ENCODE data around the gene CNTNAP5. TPM values are rescaled to one million over a fixed set of nuclear protein-coding genes. Genes with fewer than 3 reads are reported as not detected.

The CNTNAP5 gene
- total and polyA plus RNA-seq, 2 of the 13 experiments (the other 11 are each of a cell fraction or from before 2014, with no cell fraction given), result not detected

DNA sequence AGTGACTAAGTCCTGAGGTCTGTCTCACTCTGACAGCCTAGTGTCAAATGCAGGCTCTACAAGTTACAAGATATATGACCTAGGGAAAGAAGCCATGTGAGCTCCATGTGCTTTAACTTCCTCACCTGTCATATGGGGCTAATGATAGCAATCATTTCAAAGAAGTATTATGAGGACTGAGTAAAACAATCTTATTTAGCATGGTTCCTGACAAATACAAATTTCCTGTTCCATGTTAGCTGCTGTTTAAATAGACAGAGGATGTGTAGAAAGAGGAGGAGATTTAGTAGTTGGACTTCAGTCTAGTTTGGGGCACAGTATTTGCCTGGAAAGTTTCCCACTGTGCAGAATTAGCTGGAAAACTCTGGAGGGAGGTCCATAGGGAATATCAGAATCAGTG, 545.8 kb downstream of the CNTNAP5 start (continued):
- no peak for TF ChIP-seq AGO2 (optimal IDR thresholded peaks at IDR 0.05; ENCODE audit: low read depth, low read length)
- no peak for TF ChIP-seq ZNF564 (CRISPR knock-in tag; IDR thresholded peaks at IDR 0.05)
- no peak for TF ChIP-seq ZNF883 (CRISPR knock-in tag; IDR thresholded peaks at IDR 0.05; ENCODE audit: not compliant biosample characterization)
- TF ChIP-seq, protein P1, sequence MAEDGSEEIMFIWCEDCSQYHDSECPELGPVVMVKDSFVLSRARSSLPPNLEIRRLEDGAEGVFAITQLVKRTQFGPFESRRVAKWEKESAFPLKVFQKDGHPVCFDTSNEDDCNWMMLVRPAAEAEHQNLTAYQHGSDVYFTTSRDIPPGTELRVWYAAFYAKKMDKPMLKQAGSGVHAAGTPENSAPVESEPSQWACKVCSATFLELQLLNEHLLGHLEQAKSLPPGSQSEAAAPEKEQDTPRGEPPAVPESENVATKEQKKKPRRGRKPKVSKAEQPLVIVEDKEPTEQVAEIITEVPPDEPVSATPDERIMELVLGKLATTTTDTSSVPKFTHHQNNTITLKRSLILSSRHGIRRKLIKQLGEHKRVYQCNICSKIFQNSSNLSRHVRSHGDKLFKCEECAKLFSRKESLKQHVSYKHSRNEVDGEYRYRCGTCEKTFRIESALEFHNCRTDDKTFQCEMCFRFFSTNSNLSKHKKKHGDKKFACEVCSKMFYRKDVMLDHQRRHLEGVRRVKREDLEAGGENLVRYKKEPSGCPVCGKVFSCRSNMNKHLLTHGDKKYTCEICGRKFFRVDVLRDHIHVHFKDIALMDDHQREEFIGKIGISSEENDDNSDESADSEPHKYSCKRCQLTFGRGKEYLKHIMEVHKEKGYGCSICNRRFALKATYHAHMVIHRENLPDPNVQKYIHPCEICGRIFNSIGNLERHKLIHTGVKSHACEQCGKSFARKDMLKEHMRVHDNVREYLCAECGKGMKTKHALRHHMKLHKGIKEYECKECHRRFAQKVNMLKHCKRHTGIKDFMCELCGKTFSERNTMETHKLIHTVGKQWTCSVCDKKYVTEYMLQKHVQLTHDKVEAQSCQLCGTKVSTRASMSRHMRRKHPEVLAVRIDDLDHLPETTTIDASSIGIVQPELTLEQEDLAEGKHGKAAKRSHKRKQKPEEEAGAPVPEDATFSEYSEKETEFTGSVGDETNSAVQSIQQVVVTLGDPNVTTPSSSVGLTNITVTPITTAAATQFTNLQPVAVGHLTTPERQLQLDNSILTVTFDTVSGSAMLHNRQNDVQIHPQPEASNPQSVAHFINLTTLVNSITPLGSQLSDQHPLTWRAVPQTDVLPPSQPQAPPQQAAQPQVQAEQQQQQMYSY (CRISPR knock-in tag; IDR thresholded peaks at IDR 0.05), result peak; percentile 36; the same call in 1 of the 2 replicates
- no peak for TF ChIP-seq HOXA9 (CRISPR knock-in tag; IDR thresholded peaks at IDR 0.05; ENCODE audit: borderline replicate concordance)
- peak; percentile 24; the same call in 1 of the 2 replicates for TF ChIP-seq ZNF652 (CRISPR knock-in tag; IDR thresholded peaks at IDR 0.05; ENCODE audit: borderline replicate concordance, low read depth)
- TF ChIP-seq, protein P2, sequence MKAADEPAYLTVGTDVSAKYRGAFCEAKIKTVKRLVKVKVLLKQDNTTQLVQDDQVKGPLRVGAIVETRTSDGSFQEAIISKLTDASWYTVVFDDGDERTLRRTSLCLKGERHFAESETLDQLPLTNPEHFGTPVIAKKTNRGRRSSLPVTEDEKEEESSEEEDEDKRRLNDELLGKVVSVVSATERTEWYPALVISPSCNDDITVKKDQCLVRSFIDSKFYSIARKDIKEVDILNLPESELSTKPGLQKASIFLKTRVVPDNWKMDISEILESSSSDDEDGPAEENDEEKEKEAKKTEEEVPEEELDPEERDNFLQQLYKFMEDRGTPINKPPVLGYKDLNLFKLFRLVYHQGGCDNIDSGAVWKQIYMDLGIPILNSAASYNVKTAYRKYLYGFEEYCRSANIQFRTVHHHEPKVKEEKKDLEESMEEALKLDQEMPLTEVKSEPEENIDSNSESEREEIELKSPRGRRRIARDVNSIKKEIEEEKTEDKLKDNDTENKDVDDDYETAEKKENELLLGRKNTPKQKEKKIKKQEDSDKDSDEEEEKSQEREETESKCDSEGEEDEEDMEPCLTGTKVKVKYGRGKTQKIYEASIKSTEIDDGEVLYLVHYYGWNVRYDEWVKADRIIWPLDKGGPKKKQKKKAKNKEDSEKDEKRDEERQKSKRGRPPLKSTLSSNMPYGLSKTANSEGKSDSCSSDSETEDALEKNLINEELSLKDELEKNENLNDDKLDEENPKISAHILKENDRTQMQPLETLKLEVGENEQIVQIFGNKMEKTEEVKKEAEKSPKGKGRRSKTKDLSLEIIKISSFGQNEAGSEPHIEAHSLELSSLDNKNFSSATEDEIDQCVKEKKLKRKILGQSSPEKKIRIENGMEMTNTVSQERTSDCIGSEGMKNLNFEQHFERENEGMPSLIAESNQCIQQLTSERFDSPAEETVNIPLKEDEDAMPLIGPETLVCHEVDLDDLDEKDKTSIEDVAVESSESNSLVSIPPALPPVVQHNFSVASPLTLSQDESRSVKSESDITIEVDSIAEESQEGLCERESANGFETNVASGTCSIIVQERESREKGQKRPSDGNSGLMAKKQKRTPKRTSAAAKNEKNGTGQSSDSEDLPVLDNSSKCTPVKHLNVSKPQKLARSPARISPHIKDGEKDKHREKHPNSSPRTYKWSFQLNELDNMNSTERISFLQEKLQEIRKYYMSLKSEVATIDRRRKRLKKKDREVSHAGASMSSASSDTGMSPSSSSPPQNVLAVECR (CRISPR knock-in tag; IDR thresholded peaks at IDR 0.05; ENCODE audit: borderline replicate concordance), result peak; percentile 32; the same call in 1 of the 2 replicates
- TF ChIP-seq, protein P3, sequence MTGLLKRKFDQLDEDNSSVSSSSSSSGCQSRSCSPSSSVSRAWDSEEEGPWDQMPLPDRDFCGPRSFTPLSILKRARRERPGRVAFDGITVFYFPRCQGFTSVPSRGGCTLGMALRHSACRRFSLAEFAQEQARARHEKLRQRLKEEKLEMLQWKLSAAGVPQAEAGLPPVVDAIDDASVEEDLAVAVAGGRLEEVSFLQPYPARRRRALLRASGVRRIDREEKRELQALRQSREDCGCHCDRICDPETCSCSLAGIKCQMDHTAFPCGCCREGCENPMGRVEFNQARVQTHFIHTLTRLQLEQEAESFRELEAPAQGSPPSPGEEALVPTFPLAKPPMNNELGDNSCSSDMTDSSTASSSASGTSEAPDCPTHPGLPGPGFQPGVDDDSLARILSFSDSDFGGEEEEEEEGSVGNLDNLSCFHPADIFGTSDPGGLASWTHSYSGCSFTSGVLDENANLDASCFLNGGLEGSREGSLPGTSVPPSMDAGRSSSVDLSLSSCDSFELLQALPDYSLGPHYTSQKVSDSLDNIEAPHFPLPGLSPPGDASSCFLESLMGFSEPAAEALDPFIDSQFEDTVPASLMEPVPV (CRISPR knock-in tag; IDR thresholded peaks at IDR 0.05), result no peak
- TF ChIP-seq, protein P4, sequence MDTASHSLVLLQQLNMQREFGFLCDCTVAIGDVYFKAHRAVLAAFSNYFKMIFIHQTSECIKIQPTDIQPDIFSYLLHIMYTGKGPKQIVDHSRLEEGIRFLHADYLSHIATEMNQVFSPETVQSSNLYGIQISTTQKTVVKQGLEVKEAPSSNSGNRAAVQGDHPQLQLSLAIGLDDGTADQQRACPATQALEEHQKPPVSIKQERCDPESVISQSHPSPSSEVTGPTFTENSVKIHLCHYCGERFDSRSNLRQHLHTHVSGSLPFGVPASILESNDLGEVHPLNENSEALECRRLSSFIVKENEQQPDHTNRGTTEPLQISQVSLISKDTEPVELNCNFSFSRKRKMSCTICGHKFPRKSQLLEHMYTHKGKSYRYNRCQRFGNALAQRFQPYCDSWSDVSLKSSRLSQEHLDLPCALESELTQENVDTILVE (CRISPR knock-in tag; IDR thresholded peaks at IDR 0.05), result peak; percentile 75; the same call in 1 of the 2 replicates
- no peak for TF ChIP-seq ZNF747 (CRISPR knock-in tag; IDR thresholded peaks at IDR 0.05; ENCODE audit: borderline replicate concordance)
- no peak; the same call in 1 of the 2 replicates for TF ChIP-seq MBD4 (IDR thresholded peaks at IDR 0.05; ENCODE audit: borderline replicate concordance, low read length)
- TF ChIP-seq PCBP1 (IDR thresholded peaks at IDR 0.05; ENCODE audit: borderline replicate concordance, low read depth, low read length), result no peak
- TF ChIP-seq ZSCAN21 (CRISPR knock-in tag; IDR thresholded peaks at IDR 0.05; ENCODE audit: borderline replicate concordance), result 0 out of 2 replicates have a peak, but pooled peaks have one; percentile 34
- TF ChIP-seq KLF9 (CRISPR knock-in tag; IDR thresholded peaks at IDR 0.05; ENCODE audit: low read depth), result no peak
- TF ChIP-seq, protein P5, sequence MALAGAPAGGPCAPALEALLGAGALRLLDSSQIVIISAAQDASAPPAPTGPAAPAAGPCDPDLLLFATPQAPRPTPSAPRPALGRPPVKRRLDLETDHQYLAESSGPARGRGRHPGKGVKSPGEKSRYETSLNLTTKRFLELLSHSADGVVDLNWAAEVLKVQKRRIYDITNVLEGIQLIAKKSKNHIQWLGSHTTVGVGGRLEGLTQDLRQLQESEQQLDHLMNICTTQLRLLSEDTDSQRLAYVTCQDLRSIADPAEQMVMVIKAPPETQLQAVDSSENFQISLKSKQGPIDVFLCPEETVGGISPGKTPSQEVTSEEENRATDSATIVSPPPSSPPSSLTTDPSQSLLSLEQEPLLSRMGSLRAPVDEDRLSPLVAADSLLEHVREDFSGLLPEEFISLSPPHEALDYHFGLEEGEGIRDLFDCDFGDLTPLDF (CRISPR knock-in tag; IDR thresholded peaks at IDR 0.05), result no peak; the same call in 1 of the 2 replicates
